Hypothalamus (tissue), 51 donors: ENCODE data around the gene HSPA1B.
"Not testable (repeated sequence)": the region's sequence is repeated elsewhere in the genome, so short reads cannot be mapped to it uniquely, and the experiment has no call there.

Experiments used
- DNase-seq, 51 donors: peaks; one replicate each; lab custom pipeline; 2025; lab: John Stamatoyannopoulos, UW

The HSPA1B gene

DNA sequence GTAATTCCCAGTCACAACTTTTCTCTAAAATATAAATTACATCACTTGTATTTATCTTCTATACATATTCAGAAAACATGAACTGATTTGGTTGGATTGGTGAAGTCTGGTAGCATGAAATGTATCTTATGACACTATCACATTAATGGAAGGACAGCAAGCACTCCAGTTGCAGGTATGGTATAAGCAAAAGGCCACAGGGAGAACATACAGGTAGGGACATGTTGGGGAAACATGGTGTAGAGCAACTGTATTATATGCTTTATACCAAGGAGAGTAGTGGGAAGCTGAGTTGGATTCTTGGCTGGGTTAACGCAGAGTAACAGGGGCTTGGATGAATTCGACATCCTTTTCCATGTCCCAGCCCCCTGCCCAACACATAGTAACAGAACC is 30.5 kb upstream of the HSPA1B start:
- no peak for DNase-seq

DNA sequence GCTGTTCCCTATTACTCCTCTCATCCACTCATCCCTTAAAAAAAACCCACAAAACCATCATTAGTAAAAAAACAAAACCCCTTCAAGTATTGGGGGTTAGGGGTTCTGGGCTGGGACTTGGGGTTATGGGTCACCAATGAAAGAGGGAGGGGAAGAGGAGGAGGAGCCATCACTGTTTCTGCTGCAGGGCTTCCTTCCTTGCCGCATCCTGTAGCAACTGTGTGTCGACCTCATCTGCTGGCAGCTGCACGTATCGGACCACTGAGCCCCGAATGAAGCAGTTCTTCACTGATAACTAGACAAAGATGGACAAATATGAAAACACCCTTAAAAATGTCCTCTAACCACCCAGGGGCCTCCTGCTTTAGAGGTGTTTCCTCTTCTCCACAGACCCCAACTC is 29.9 kb upstream of the HSPA1B start:
- no peak for DNase-seq

DNA sequence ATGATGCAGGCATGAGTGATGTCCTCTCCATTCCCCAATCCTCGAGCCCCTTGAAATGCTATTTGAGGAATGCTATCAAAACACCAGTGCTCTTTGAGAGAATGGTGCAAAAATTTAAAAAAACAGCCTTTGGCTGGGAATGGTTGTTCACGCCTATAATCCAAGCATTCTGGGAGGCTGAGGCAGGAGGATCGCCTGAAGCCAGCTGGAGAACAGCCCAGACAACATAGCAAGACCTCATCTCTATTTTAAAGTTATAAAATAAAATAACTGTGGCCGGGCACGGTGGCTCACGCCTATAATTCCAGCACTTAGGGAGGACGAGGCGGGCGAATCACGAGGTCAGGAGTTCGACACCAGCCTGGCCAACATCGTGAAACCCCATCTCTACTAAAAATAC is 27.8 kb upstream of the HSPA1B start:
- DNase-seq: no peak

DNA sequence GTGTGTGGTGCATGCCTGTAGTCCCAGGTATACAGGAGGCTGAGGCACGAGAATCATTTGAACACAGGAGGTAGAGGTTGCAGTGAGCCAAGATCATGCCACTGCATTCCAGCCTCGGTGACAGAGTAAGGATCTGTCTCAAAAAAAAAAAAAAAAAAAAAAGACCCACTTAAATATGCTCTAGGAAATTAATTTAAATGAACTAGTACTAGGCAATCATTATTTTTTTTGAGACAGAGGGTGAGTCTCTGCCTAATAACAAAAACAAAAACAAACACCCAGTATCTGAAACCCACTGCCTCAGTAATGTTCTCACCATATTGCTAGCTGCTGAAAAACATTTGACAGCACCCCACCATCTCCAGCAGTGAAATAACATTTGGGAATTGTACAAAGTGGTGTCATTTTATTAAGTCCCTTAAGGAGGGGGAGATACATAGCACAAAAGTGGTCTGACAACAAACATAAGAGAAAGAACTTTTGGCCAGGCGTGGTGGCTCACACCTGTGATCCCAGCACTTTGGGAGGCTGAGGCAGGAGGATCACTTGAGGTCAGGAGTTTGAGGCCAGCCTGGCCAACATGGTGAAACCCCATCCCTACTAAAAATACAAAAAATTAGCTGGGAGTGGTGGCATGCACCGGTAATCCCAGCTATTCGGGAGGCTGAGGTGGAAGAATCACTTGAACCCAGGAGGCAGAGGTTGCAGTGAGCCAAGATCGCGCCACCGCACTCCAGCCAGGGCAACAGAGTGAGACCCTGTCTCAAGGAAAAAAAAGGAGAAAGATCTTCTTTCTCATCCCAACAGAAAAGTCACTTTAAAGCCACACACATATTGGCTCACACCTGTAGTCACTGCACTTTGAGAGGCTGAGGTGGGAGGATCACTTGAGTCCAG is 26.3 kb upstream of the HSPA1B start:
- DNase-seq: not testable (repeated sequence)

DNA sequence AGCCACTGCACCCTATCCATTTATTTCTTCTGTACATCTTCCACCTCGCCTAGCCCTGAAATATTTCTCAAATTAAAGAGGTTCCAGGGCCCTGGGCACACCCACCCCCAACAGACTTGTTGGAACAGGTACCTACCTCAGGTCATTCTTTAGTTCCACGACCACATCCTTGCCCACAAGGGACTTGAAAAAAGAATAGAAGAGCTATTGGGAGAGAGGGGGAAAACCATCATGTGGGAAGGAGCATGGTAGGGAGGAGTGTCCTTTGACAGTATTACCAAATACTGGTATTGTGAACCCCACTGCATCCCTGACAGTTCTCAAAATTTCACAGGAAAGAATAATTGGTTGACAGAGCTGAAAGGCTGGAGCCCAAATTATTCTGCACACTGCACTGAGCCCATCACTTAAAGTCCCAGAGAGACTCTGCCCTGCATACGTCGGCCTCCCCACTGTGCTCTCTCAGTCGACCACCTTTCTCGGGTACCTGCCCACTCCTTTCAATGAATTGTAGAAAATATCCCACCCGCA is 21.5 kb upstream of the HSPA1B start:
- peak in 1 of 51 donors; percentile 48 for DNase-seq

DNA sequence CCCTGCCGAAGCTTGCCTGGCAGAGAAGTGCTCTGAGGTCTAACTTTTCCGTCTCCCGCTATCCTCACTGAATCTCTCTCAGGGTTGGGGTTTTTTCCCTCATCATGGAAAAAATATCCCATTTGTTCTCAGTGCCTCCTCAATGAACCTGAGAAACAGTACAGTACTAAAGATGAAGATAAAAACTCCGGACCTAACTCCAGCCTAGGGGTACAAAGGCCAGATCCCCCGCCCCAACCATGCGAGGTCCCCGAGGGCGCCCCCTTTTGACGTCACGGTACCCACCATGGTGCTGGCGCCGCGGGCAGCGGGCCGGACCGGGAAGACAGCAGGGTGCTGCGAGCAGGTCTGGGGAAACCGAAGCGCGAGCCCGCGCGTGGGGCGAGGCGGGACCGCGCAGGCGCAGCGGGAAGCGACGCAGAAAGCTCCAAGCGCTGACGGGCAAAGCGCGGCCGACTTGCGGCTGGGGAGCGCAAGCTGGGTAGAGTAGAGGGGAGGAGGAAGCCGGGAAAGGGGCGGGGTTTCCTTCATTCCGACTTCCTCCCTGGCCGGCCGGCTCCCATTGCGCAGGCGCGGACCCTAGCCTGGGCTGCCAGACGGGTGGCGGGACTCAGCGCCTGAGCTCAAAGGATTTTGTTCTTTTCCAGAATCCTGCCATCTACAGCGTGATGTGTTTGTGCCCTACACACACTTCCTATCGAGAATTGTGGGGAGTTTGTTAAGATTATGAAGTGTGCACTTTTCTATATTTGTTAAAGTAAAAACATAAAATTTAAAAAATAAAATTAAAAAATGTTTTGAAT is 20.9 kb upstream of the HSPA1B start, which contains the start of gene LSM2:
LSM2 (minus strand) TSS at position 497 of the 803 bp plus-strand sequence; CDS start at position 288, 209 bp downstream.
- DNase-seq: peak in 50 of 51 donors; percentile 71 to 98 (median 95)

DNA sequence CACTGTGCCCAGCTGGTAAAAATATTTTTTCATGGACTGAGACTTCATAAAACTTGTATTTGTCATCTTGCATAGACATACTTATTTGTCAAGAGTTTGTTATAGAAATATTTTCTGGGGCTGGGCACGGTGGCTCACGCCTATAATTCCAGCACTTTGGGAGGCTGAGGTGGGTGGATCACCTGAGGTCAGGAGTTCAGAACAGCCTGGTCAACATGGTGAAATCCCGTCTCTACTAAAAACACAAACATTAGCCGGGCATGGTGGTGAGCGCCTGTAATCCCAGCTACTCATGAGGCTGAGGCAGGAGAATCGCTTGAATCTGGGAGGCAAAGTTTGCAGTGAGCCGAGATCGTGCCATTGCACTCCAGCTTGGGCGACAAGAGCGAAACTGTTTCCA is 18.9 kb upstream of the HSPA1B start:
- DNase-seq: not testable (repeated sequence)

DNA sequence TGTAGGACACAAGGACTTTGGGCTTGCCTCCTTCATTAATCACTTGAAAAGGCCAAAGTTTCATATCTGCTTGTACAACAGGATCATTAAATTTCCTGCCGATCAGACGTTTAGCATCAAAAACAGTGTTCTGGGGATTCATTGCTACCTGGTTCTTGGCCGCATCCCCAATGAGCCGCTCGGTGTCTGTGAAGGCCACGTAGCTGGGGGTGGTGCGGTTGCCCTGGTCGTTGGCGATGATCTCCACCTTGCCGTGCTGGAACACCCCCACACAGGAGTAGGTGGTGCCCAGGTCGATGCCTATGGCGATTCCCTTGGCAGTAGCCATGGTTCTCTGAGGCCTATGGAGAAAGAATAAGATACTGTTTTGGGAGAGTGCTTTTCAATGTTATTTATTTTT is 15.9 kb upstream of the HSPA1B start:
- DNase-seq: no peak

DNA sequence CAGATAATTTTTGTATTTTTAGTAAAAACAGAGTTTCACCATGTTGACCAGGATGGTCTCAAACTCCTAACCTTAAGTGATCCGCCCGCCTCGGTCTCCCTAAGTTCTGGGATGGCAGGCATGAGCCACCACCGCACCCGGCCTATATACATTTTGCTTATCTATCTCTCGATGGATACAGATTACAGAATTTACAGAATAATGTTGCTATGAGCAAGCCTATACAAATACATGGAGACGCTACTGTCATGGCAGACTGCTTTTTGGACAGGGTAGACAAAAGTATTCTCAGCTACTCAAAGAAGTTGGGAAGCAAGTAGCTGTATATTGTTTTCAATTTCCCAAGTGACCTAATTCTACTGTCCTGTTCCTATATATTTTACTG is 14.1 kb upstream of the HSPA1B start:
- no peak for DNase-seq

DNA sequence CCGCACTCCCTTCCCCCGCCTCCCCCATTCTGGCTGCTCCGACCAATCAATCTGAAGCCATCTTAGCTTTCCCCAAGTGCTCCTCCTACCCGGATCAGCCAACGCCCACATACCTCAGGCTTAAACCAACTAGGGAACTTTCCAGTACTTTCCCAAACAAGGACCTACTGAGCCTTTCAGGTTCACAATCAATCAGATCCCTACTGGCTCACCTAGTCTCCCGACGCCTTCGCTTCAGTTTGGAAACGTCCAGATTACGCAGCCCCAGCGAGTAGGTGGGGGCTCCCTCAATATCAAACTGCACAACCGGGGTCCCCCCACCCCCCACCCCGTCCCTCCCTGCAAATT is 12.9 kb upstream of the HSPA1B start:
- peak in 49 of 51 donors; percentile 59 to 97 (median 89) for DNase-seq

DNA sequence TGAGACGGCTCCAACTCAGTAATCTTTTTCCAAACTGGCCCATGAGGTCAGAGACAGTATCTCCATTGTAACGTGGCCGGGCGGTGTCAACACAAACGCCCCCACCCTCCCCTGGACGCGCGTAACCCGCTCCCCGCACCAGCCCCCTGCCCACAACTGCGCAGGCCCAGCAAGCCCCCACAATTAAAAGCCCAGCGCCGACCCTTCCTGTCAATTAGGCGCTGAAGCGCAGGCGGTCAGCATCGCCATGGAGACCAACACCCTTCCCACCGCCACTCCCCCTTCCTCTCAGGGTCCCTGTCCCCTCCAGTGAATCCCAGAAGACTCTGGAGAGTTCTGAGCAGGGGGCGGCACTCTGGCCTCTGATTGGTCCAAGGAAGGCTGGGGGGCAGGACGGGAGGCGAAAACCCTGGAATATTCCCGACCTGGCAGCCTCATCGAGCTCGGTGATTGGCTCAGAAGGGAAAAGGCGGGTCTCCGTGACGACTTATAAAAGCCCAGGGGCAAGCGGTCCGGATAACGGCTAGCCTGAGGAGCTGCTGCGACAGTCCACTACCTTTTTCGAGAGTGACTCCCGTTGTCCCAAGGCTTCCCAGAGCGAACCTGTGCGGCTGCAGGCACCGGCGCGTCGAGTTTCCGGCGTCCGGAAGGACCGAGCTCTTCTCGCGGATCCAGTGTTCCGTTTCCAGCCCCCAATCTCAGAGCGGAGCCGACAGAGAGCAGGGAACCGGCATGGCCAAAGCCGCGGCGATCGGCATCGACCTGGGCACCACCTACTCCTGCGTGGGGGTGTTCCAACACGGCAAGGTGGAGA is 12.3 kb upstream of the HSPA1B start, which contains the start of the genes HSPA1A and HSPA1L:
HSPA1A (plus strand) TSS at position 519 of the 814 bp plus-strand sequence; CDS start at position 733, 214 bp downstream.
HSPA1L (minus strand) TSS at position 259 of the 814 bp plus-strand sequence. CDS start 3,311 bp downstream, outside the sequence.
- peak in 50 of 51 donors; percentile 84 to 100 (median 96) for DNase-seq

DNA sequence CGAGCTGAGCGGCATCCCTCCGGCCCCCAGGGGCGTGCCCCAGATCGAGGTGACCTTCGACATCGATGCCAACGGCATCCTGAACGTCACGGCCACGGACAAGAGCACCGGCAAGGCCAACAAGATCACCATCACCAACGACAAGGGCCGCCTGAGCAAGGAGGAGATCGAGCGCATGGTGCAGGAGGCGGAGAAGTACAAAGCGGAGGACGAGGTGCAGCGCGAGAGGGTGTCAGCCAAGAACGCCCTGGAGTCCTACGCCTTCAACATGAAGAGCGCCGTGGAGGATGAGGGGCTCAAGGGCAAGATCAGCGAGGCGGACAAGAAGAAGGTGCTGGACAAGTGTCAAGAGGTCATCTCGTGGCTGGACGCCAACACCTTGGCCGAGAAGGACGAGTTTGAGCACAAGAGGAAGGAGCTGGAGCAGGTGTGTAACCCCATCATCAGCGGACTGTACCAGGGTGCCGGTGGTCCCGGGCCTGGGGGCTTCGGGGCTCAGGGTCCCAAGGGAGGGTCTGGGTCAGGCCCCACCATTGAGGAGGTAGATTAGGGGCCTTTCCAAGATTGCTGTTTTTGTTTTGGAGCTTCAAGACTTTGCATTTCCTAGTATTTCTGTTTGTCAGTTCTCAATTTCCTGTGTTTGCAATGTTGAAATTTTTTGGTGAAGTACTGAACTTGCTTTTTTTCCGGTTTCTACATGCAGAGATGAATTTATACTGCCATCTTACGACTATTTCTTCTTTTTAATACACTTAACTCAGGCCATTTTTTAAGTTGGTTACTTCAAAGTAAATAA is 10.2 kb upstream of the HSPA1B start:
- DNase-seq: peak in 25 of 51 donors; percentile 19 to 81 (median 46)

DNA sequence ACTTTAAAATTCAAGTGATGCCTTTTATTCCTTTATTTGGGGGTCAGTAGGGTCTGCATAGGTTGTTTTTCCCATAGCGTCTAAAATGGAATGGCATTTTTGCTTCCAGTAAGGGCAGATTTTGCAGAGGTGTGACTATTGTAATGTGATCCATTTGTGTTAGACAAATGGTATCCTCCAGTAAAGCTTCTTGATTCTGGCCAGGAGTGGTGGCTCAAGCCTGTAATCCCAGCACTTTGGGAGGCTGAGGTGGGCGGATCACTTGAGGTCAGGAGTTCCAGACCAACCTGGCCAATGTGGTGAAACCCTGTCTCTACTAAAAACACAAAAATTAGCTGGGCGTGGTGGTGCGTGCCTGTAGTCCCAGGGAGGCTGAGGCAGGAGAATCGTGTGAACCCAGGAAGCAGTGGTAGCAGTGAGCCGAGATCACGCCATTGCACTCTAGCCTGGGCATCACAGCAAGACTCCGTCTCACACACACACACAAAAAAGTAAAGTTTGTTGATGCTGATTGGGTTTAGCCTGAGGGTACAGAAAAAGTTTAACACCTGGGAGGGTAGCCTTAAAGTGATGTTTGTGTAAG is 9.5 kb upstream of the HSPA1B start:
- peak in 17 of 51 donors; percentile 16 to 71 (median 43) for DNase-seq

DNA sequence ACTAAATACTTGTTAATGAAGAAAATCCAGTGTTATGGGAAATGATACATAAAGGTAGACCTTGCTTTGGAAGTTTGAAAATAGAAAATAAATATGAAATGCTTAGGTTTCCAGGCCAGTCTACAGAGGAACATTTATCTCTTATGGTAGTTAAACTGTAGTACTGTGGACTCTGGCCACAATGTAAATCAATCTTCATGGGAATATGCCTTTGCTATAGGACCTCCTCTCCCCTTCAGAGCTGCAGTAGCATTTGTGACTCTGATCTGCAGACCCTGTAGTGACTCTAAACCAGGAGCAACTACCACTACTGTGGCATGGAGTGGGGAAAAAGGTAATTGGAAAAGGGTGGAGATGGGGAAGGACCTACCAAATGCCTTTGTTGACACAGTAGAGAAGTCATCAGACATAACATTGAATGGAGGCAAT is 7.7 kb upstream of the HSPA1B start:
- no peak for DNase-seq

DNA sequence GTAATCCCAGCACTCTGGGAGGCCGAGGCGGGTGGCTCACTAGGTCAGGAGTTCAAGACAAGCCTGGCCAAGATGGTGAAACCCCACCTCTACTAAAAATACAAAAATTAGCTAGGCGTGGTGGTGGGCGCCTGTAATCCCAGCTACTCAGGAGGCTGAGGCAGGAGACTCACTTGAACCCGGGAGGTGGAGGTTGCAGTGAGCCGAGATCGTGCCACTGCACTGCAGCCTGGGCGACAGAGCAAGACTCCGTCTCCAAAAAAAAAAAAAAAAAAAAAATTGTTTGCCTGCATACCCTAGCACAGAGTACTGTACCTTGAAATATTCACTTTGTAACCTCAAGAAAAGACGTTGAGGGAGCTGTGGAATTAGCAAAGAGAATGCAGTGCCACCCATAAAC is 7.1 kb upstream of the HSPA1B start:
- DNase-seq: not testable (repeated sequence)

DNA sequence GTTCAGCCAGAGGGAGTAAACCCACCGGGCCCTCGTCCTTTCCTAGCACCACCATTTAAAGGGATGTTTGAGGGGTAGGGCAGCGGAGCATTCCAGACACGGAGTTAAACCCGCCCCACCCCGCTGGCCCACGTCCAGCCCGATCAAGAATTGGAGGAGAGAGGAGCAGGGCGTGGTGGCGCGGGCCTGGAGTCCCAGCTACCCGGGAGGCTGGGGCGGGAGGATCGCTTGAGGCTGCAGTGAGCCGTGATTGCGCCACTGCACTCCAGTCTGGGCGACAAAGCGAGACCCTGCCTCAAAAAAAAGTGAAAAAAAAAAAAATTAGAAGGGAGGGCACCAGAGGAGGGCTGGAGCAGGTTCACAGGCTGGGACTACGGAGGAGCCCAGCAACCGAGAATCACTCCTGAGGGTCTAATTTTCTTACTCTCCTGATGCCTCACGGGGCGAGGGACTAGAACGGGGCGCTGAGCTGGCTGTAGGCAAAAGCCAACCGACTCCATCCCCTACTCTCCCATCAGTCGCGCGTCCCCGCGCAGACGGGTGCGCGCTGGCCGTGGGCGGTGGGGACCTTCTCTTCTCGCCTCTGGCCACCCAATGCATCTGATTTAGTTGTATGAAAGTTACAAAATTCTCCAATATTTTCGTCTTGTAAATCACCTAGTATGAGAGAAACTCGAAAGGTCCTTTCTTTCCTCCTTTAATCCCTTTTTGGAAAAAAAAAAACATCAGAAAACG is 6.1 kb upstream of the HSPA1B start:
- DNase-seq: peak in 43 of 51 donors; percentile 14 to 89 (median 58)

DNA sequence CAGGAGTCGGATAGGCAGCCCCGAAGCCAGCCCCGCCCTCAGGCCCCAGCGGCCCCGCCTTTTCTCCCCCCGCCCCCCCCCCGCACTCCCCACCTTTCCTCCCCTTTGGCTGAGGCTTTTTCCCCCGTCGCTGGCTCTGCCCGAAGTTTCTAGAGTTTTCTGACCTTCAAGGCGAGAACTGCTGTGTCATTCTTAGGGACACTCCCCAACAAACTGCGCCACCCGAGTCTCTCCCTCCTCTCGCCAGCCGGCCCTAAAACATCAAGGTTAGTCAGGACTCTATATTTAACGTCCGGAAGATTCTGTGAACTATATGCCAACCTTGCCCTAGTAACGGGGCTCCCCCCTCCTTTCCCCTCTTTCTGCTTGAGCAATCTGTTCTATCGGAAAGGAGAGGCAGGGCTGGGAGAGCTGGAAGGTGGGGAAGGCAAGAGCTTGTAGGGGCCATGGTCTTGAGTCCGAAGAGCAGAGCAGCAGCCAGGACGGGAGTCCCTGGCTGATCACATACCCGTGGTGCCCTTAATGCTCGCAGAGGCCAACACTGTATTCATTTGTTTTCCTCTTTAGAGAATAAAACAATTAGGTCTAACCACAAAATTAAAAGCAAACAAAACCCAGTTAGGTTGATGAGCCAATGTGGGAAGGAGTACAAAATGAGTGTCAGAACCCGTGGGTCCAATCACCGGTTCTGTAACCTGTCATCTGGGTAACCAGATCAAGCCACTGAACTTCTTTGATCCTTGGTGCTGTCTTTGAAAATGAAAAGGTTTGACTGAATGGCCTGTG is 5.3 kb upstream of the HSPA1B start:
- DNase-seq: peak in 46 of 51 donors; percentile 26 to 93 (median 72)
